Stimulated activated naive CD8-positive, alpha-beta T cell treated with anti-CD3 and anti-CD28 coated beads, Interleukin-15, Interleukin-2, amounts not matched to agents 100 ng/mL and 50 ng/mL, for 24 hours (primary cell): ENCODE results near the gene OCSTAMP.

ENCODE experiments used
- H3K27ac Mint-ChIP-seq: one replicate; pipeline ENCODE4 v1.8.0; 2021; ENCODE audit warnings: mild to moderate bottlenecking, mixed read lengths
- H3K27me3 Mint-ChIP-seq: one replicate; pipeline ENCODE4 v1.8.0; 2021; ENCODE audit warnings: mixed read lengths
- H3K36me3 Mint-ChIP-seq: one replicate; pipeline ENCODE4 v1.8.0; 2021; ENCODE audit warnings: low read depth, mixed read lengths
- H3K4me1 Mint-ChIP-seq: one replicate; pipeline ENCODE4 v1.8.0; 2021; ENCODE audit warnings: low read depth, mixed read lengths
- H3K4me3 Mint-ChIP-seq: one replicate; pipeline ENCODE4 v1.8.0; 2021; ENCODE audit warnings: mild to moderate bottlenecking, mixed read lengths
- H3K9me3 Mint-ChIP-seq: one replicate; pipeline ENCODE4 v1.8.0; 2021; ENCODE audit warnings: mixed read lengths

The OCSTAMP gene

GRCh38 chr20:46520976-46521579 is 29.4 kb downstream of the OCSTAMP start:
- Mint-ChIP-seq H3K4me1 (no peaks in the 10 kb centered on the region), H3K9me3 (no peaks in the 10 kb centered on the region), H3K4me3 (no peak overlapping the region), H3K27ac (no peak overlapping the region), H3K27me3 (peaks cover 31% of the 10 kb centered on the region), H3K36me3 (no peaks in the 10 kb centered on the region)

GRCh38 chr20:46520540-46520939 is 29.9 kb downstream of the OCSTAMP start:
- Mint-ChIP-seq H3K27me3 (peaks cover 34% of the 10 kb centered on the region), H3K4me3 (no peak overlapping the region), H3K4me1 (no peaks in the 10 kb centered on the region), H3K27ac (no peak overlapping the region), H3K36me3 (no peaks in the 10 kb centered on the region), H3K9me3 (no peaks in the 10 kb centered on the region)

DNA sequence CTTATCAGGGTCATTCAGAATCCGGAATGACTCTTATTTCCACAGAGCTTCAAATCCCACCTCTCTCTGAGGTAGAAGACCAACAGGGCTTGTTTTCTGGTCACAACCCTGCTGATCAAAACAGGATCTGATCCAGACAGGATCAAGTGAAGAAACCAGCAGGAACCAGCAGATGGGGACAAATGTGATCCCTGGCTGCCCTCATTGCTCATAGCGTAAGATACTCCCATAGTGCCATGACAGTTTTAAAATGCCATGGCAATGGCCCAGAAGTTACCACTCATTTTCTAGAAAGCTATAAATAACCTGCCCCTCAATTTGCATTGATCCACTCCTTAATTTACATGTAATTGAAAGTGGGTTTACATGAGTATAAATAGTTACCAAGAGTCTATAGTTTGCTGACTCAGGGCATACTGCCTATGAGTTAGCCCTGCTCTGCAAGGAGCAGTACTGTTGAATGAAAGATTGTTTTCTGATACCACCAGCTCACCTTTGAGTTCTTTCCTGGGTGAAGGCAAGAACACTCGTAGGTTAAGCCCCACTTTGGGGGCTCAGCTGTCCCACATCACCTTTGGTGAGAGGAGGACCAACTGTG is 30.9 kb downstream of the OCSTAMP start:
- Mint-ChIP-seq H3K27ac (no peak overlapping the region), H3K36me3 (no peaks in the 10 kb centered on the region), H3K9me3 (no peaks in the 10 kb centered on the region), H3K27me3 (peaks cover 28% of the 10 kb centered on the region), H3K4me3 (no peak overlapping the region), H3K4me1 (no peaks in the 10 kb centered on the region)

DNA sequence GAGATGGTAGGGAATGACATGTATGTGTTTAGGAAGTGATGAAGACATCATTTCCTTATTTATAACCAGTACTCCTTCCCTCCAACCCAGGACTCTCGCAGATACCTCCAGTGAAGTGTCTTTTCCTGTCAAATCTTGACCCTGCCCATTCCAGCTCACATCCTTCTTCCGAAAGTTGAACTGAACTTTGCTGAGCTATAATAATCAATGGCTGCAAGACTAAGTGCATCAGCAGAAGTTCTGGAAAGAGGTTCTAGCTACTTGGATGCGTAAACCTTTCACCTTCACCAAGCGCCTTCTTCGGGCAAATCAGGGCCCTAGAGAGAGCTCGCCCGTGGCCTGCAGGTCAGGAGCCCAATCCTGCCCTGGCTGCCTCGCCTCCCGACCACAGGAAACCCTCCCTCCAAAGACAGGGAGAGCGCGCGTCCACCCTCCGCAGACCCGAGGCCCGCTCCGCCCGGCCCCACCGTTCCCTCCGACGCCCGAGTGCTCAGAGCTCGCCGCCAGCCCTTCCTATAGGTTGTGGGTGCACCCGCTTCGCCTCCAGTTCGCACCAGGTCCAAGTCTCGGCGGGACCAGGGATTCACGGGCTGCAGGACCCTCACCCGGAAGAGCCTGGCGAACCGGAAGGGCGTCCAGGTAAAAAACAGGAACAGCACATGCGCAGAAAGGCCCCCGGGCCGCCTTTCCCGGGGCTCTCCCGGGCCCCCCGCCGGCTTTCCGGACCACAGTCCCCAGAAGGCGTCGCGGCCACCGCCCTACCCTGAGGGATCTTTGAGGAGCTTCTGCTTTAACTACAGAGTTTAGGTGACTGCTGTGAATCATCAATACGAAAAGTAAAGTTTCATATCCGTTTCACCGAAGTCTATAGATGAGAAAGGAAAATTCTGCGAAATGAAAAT is 37.3 kb downstream of the OCSTAMP start, which contains the start of gene ZNF334:
TSS of gene ZNF334 (minus strand) at position 617 of the 902 bp plus-strand sequence. CDS start 1,457 bp downstream, outside the sequence.
- H3K9me3 Mint-ChIP-seq = no peaks in the 10 kb centered on the region
- H3K4me3 Mint-ChIP-seq = peak within 1 kb of the TSS; percentile 85
- peaks cover 41% of the 10 kb centered on the region for H3K27me3 Mint-ChIP-seq
- peak within 1 kb of the TSS; percentile 65 for H3K27ac Mint-ChIP-seq
- H3K4me1 Mint-ChIP-seq = peaks cover 23% of the 10 kb centered on the region
- H3K36me3 Mint-ChIP-seq = peaks cover 8% of the 10 kb centered on the region

GRCh38 chr20:46509523-46509922 is 40.9 kb downstream of the OCSTAMP start:
- Mint-ChIP-seq H3K9me3 (no peaks in the 10 kb centered on the region), H3K27me3 (peaks cover 38% of the 10 kb centered on the region)

GRCh38 chr20:46507760-46508407 is 42.6 kb downstream of the OCSTAMP start:
- Mint-ChIP-seq H3K27me3 (peaks cover 45% of the 10 kb centered on the region), H3K27ac (no peak overlapping the region), H3K4me1 (peaks cover 24% of the 10 kb centered on the region), H3K36me3 (peaks cover 24% of the 10 kb centered on the region), H3K9me3 (peaks cover 14% of the 10 kb centered on the region), H3K4me3 (no peak overlapping the region)

More at GRCh38 chr20:46509523-46509922, 40.9 kb downstream of the OCSTAMP start:
- Mint-ChIP-seq H3K4me1 (peaks cover 25% of the 10 kb centered on the region), H3K36me3 (peaks cover 8% of the 10 kb centered on the region), H3K4me3 (no peak overlapping the region), H3K27ac (peak overlapping the region; percentile 23)

DNA sequence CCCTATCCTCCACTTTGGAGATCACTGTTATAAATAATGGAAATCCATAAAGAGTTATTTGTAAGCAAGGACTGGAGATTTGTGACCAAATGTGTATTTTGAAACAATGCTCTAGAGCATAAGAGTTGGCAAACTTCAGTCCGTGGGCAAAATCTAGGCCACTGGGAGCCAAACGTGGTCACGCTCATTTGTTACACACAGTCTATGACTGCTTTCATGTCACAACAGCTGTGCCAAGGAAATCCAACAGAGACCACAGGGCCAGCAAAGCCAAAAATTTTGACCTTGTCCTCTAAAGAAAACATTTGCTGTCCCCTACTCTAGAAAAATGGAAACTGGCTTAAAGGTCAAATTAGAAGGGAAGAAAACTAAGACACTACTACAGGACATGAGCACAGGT is 44.9 kb downstream of the OCSTAMP start:
- Mint-ChIP-seq H3K27me3 (peaks cover 43% of the 10 kb centered on the region), H3K4me3 (no peak overlapping the region), H3K36me3 (peaks cover 35% of the 10 kb centered on the region), H3K9me3 (peaks cover 33% of the 10 kb centered on the region), H3K27ac (no peak overlapping the region), H3K4me1 (peaks cover 19% of the 10 kb centered on the region)

GRCh38 chr20:46501961-46502360 is 48.5 kb downstream of the OCSTAMP start:
- H3K27ac Mint-ChIP-seq = no peak overlapping the region

GRCh38 chr20:46501337-46501942 is 49.0 kb downstream of the OCSTAMP start:
- H3K9me3 Mint-ChIP-seq = peaks cover 37% of the 10 kb centered on the region

More at GRCh38 chr20:46501961-46502360, 48.5 kb downstream of the OCSTAMP start:
- no peaks in the 10 kb centered on the region for H3K4me1 Mint-ChIP-seq
- peaks cover 37% of the 10 kb centered on the region for H3K9me3 Mint-ChIP-seq
- H3K36me3 Mint-ChIP-seq = peaks cover 31% of the 10 kb centered on the region
- no peak overlapping the region for H3K4me3 Mint-ChIP-seq
- peaks cover 26% of the 10 kb centered on the region for H3K27me3 Mint-ChIP-seq

DNA sequence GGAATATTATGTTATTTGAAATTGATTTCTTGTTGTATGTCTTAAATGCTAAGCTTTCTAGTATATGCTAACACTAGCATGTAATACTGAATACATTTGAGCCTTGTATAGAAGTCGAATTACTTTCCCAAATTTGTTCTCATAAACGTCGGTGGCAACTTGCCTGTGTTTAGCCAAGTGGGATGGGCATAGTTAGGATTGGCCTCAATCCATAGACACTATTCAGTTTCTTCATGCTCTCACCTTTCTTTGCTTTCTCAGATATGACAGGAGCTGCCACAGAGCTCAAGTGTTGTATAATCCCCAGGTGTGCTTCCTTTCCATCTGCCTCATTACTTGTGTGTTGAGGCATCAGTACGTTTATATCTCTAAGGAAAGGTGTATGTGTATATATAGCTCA is 56.4 kb downstream of the OCSTAMP start:
- Mint-ChIP-seq H3K9me3 (peaks cover 5% of the 10 kb centered on the region), H3K36me3 (no peaks in the 10 kb centered on the region), H3K27ac (no peak overlapping the region), H3K4me1 (no peaks in the 10 kb centered on the region), H3K4me3 (no peak overlapping the region), H3K27me3 (peaks cover 35% of the 10 kb centered on the region)

More at GRCh38 chr20:46501337-46501942, 49.0 kb downstream of the OCSTAMP start:
- Mint-ChIP-seq H3K4me1 (no peaks in the 10 kb centered on the region), H3K27me3 (peaks cover 26% of the 10 kb centered on the region), H3K4me3 (no peak overlapping the region), H3K27ac (no peak overlapping the region), H3K36me3 (peaks cover 31% of the 10 kb centered on the region)

- Mint-ChIP-seq H3K27ac (no peak overlapping the region), H3K27me3 (peaks cover 53% of the 10 kb centered on the region), H3K4me3 (no peak overlapping the region), H3K36me3 (no peaks in the 10 kb centered on the region), H3K4me1 (no peaks in the 10 kb centered on the region), H3K9me3 (no peaks in the 10 kb centered on the region)
These were observed 59.1 kb downstream of the OCSTAMP start for GRCh38 chr20:46491354-46491753.
